IPS DF 4.7 (cell line): ENCODE measurements around the gene SPATA21.

Source experiments
- DNase-seq: peaks from one replicate; pipeline ENCODE4 v3.0.0-alpha.2; 2013; ENCODE audit warnings: low spot score; ENCODE audit errors: extremely low read depth

Gene SPATA21

GRCh38 chr1:16421201-16421600, 16.0 kb downstream of the SPATA21 start:
- DNase-seq: no peak

- DNase-seq: no peak
Measured at GRCh38 chr1:16420424-16421118, 16.7 kb downstream of the SPATA21 start.

- no peak for DNase-seq
Measured at GRCh38 chr1:16418823-16419425, 18.3 kb downstream of the SPATA21 start.

GRCh38 chr1:16413191-16413590, 24.0 kb downstream of the SPATA21 start:
- no peak for DNase-seq

GRCh38 chr1:16410803-16411202, 26.4 kb downstream of the SPATA21 start:
- DNase-seq: no peak

- no peak for DNase-seq
Measured at GRCh38 chr1:16409536-16410152, 27.6 kb downstream of the SPATA21 start.

GRCh38 chr1:16406868-16407267, 30.4 kb downstream of the SPATA21 start:
- no peak for DNase-seq

- DNase-seq: no peak
Measured at GRCh38 chr1:16405441-16405840, 31.8 kb downstream of the SPATA21 start.

- no peak for DNase-seq
Measured at GRCh38 chr1:16402742-16403141, 34.5 kb downstream of the SPATA21 start.

- no peak for DNase-seq
Measured at GRCh38 chr1:16398371-16398953, 38.8 kb downstream of the SPATA21 start.

- no peak for DNase-seq
Measured at GRCh38 chr1:16397120-16397519, 40.1 kb downstream of the SPATA21 start.

- DNase-seq: no peak
Measured at GRCh38 chr1:16396591-16396990, 40.6 kb downstream of the SPATA21 start.

GRCh38 chr1:16394977-16395376, 42.2 kb downstream of the SPATA21 start:
- no peak for DNase-seq

- DNase-seq: no peak
Measured at GRCh38 chr1:16393570-16394521, 43.4 kb downstream of the SPATA21 start.

- DNase-seq: no peak
Measured at GRCh38 chr1:16392740-16393569, 44.3 kb downstream of the SPATA21 start.

- DNase-seq: no peak
Measured at GRCh38 chr1:16391411-16391810, 45.8 kb downstream of the SPATA21 start.

- no peak for DNase-seq
Measured at GRCh38 chr1:16387201-16388188, 49.7 kb downstream of the SPATA21 start.

- DNase-seq: no peak
Measured at GRCh38 chr1:16386454-16387113, 50.6 kb downstream of the SPATA21 start.
